DMS 273 treated with DMSO at 0.1 percent for 48 hours (cell line): ENCODE measurements around the gene TGM5.

Experiments used
- DNase-seq: peaks from one replicate; lab custom pipeline; 2025; lab: John Stamatoyannopoulos, UW

Gene TGM5

DNA sequence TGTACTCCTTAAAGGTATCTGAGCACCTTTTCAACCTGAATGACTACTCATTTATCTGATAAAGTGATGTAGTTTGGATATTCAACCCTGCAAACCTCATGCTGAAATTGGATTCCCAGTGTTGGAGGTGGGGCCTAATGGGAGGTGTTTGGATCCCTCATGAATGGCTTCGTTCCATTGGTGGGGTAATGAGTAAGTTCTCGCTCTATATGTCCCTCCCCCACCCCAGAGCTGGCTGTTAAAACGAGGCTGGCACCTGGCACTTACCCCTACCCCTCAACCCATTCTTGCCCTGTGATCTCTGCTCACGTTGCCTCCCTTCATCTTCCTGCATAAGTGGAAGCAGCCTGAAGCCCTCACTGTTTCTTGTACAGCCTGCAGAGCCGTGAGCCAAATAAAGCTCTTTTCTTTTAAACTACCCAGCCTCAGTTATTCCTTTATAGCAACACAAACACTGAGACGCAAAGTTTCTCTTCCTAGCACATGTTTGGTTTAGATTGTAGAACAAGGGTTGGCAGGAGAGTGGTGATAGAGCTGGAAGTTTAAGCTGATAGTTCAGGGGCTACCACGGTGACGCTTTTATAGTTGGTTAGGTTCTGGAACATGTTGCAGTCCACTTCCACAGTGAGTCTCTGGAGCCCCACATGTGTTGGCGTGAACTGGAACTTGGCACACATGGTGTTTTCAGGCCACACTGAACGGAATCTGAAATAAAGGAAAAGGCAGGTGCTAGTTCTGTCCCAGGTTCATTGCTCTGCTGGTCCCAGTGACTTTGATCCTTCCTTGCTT, 69.8 kb downstream of the TGM5 start:
- DNase-seq: no peak

DNA sequence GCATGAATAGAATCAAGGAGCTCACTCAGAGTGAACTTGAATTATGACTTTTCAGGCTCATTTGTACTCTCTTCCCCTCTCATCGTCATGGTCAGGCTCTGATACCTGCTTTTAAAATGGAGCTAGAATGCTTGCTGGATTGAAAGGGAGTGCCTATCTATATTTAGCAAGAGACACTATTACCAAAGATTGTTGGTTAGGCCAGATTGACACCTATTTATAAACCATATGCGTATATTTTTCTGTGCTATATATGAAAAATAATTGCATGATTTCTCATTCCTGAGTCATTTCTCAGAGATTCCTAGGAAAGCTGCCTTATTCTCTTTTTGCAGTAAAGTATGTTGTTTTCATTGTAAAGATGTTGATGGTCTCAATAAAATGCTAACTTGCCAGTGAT, 71.9 kb downstream of the TGM5 start:
- no peak for DNase-seq

DNA sequence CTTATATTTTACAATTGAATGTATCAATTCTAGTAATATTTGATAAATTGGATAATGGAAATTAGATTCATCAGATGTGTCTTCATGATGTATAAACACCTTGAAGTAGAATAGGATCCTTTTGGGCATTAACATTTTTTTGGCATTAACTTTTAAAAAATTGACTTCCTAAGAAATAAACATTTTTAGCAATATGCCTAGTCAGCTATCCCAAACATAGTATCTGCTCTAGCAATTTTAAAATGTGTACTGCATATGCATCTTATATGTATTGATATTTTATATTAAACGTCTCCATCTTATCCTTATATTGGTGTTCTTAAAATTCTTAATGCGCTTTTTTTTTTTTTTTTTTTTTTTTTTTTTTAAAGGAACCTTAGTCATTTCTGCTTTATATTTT, 73.0 kb downstream of the TGM5 start:
- DNase-seq: no peak

DNA sequence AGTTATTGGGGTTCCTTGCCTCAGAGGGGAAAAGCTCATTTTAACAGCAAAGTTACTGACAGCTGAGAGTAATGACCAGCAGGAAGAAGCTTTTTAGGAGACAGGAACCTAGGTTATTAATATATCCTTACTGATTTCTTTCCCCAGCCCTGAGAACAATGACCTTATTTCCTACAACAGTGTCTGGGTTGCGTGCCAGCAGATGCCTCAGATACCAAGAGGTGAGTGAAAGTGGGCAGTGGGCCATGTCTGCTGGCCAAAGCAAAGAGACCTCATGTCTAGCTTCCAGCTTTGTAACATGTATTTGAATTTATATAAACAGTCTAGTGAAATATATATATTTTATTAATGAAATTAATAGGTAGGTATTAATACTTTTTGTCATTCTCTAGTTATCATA, 76.5 kb downstream of the TGM5 start:
- no peak for DNase-seq

DNA sequence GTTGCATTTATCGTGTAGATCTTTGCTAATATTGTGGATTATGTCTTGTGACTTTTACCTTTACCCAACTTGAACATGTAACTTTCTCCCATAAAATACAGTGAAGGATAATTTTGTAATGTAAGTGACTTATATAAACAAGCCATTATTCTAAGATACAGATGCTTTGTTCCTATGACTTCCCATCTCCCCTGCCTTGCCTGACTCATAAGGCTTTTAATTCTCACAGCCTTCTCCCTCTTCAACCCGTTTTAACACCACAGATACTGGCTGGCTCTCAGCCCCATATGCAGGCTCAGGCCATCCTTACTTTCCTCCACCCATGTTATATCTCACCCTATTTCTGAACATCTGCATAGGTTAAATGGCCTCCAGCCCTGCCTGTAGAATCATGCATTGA, 77.4 kb downstream of the TGM5 start:
- DNase-seq: no peak

DNA sequence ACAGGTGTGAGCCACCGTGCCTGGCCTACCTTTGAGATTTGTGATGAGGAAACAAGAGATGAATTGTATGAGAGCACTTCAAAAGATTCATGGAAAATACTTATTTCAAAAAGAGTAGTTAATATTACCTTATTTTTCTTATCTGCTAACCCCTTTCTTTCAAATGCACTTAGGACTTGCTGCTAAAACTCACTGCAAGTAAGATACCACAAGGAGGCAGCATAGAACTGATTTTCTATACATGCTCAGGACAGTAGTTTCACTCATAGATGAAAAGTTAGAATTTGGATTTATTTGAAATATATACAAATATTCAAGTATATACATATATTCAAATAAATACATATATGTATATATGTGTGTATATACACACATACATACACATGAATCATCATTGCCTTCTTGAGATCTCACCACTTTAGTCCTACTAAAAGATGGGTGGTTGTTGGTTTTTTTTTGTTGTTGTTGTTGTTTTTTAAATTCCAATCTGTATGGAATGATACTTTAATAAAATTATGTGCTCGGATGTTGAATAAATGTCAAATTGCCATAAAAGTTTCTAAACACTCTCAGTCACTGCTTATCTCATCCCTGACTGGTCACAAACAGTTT, 79.1 kb downstream of the TGM5 start:
- peak; percentile 11 for DNase-seq

DNA sequence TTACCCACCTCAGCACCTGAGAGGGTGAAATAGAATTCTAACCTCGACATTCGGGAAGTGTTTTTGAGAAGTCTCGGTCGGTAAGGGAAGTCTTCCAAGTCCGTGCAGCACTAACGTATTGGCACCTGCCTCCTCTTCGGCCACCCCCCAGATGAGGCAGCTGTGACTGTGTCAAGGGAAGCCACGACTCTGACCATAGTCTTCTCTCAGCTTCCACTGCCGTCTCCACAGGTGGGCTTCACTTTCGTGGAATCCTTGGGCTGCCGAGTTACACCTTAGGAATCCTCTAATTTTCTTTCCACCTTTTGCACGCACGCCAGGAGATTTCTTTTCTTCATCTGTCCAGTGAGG, 80.8 kb downstream of the TGM5 start:
- no peak for DNase-seq

DNA sequence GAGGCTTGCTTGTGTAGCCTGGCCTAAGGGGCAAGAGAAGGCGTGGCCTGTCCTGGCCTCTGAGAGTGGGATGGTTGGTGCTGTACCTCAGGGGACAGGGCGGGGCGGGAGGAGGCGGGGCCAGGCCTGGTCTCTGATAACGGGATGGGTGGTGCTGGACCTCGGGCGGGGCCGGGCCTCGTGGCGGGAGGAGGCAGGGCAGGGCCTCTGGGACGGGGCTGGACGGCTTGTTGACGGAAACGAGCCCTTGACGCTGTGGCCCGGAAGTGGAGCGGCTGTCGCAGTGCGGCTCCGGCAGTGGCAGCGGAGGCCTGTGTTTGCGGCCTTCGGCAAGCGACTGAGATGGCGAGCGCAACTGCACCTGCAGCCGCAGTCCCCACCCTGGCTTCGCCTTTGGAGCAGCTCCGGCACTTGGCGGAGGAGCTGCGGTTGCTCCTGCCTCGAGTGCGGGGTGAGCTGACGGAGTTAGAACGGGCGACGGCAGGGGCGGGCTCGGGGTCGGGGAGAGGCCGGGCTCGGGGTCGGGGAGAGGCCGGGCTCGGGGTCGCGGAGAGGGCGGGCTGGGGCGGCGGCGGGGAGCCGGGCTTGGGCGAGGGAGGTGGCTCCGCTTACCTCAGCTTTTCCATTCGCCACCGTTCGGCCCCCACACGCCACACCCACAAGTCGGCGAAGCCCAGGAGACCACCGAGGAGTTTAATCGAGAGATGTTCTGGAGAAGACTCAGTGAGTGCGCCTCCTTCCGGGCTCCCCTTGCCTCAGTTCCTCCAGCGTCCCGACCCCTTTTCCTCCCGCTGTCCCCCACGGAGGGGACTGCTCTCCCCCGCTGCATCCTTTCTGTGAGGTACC, 81.3 kb downstream of the TGM5 start, which contains the start of gene CCNDBP1:
Gene CCNDBP1, plus strand, starts transcription at position 247 of the 846 bp plus-strand sequence. Its CDS starts 96 bp downstream, at position 343.
- peak; percentile 31 for DNase-seq

DNA sequence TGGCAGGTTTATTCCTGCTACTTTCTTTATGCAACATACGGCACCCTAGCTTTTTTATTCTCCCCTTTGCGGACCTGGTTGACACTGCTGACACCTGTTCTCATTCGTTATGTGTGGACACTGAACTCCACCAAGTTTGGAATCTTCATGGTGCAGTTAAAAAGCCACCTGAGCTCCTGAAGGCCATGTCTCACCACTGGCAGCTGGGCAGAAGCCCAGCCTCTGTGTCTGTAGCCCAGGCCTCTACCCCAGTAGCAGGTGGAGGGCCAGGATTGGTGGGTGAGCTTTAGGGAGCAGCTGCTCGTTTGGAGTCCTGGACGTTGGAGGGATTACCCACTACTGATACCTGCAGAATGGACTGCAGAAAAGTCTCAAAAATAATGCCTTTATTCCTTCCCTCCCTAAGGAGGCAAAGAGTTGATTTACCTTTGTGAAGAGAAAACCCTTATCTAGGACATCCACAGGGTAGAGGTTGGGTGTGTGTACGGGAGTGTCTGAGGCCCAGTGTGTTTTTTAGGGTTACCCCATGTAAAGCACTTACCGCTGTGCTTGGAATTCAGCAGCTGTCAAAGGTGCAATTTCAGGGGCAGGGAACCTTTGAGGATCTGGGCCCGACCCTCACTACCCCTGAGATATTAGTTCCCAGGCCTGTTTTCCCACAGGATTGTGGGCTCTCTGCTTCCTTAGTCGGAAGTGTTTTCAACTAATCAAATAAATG, 82.2 kb downstream of the TGM5 start:
- DNase-seq: no peak

DNA sequence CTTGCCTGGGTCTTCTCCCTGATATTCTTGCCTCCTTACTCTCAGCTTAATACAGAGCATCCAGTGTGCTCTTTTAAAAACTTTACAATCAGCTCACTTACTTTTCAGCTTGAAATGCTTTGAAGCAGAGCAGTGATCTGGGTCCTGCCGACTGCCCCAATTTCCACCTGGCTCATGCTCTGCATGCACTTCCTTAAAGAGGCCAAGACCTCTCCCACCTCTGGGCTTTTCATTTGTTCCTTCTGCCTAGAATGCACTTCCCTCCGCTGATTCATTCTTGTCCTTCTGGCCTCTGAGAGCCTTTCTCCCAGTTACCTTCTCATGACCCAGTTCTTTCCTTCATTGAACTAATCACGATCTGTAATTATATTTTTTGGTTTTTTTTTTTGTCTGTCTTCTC, 83.5 kb downstream of the TGM5 start:
- DNase-seq: no peak
